ENCODE data around the gene BBOF1.

BBOF1 gene

GRCh38 chr14:74029136-74029535 is 10.0 kb downstream of the BBOF1 start:
- no peak for DNase-seq (ENCODE audit: low spot score)

DNA sequence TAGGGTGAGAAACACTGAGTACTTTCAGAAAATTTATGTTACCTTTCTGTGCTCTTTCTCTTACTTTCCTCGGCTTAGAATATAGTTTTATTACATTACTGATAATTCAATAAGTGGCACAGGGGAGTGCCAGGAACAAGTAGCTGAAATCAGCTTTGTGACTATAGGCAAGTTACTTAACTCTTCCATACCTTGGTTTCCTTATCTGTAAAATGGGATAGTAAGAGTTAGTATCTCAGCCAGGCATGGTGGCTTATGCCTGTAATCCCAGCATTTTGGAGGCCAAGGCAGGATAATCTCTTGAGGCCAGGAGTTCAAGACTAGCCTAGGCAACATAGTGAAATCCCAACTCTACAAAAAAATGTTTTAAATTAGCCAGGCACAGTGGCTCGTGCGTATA is 15.4 kb downstream of the BBOF1 start:
- no peak for DNase-seq (ENCODE audit: low spot score)

DNA sequence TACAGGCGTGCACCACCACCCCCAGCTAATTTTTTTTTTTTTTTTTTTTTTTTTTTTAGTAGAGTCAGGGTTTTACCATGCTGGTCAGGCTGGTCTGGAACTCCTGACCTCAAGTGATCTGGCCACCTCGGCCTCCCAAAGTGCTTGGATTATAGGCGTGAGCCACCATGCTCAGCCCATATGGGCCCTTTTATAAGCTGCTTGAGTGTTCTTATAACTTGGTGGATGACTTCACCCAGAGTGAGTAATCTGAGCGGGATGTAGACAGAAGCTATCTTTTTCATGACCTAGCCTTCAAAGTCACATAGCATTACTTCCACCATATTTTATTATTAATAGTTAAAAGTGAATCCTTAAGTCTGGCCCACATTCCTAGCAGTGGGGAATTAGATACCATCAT is 16.4 kb downstream of the BBOF1 start:
- peak; percentile 21 for DNase-seq (ENCODE audit: low spot score)

GRCh38 chr14:74038020-74038859 is 19.1 kb downstream of the BBOF1 start:
- DNase-seq (ENCODE audit: low spot score) = peak; percentile 36

- DNase-seq (ENCODE audit: low spot score) = no peak
These were observed 23.1 kb downstream of the BBOF1 start for GRCh38 chr14:74042296-74042695.

DNA sequence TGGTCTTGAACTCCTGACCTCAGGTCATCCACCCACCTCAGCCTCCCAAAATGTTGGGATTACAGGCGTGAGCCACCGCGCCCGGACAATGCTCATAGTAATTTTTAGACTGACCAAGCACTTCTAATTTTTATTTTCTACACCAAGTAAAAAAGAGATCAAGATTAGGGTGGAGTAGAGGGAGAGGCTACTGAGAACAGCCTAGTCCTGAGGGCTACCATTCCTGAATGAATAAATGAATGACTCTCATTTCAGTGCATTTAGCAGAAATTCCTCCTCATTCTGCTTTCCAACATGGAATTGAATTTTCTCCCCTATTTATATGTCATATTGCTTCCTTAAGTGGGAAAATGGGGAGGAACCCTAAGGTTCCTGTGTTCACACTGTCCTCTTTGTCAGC is 26.4 kb downstream of the BBOF1 start:
- no peak for DNase-seq (ENCODE audit: low spot score)

GRCh38 chr14:74048281-74048680 is 29.1 kb downstream of the BBOF1 start:
- DNase-seq (ENCODE audit: low spot score) = peak; percentile 12

- no peak for DNase-seq (ENCODE audit: low spot score)
These were observed 30.8 kb downstream of the BBOF1 start for GRCh38 chr14:74049876-74050495.

GRCh38 chr14:74062809-74063150 is 43.6 kb downstream of the BBOF1 start:
- no peak for DNase-seq (ENCODE audit: low spot score)

- DNase-seq (ENCODE audit: low spot score) = no peak
These were observed 45.3 kb downstream of the BBOF1 start for GRCh38 chr14:74064426-74064825.

- no peak for DNase-seq (ENCODE audit: low spot score)
These were observed 45.7 kb downstream of the BBOF1 start for GRCh38 chr14:74064883-74065282.

- no peak for DNase-seq (ENCODE audit: low spot score)
These were observed 46.8 kb downstream of the BBOF1 start for GRCh38 chr14:74065746-74066575.

GRCh38 chr14:74077401-74077800 is 58.3 kb downstream of the BBOF1 start:
- no peak for DNase-seq (ENCODE audit: low spot score)

DNA sequence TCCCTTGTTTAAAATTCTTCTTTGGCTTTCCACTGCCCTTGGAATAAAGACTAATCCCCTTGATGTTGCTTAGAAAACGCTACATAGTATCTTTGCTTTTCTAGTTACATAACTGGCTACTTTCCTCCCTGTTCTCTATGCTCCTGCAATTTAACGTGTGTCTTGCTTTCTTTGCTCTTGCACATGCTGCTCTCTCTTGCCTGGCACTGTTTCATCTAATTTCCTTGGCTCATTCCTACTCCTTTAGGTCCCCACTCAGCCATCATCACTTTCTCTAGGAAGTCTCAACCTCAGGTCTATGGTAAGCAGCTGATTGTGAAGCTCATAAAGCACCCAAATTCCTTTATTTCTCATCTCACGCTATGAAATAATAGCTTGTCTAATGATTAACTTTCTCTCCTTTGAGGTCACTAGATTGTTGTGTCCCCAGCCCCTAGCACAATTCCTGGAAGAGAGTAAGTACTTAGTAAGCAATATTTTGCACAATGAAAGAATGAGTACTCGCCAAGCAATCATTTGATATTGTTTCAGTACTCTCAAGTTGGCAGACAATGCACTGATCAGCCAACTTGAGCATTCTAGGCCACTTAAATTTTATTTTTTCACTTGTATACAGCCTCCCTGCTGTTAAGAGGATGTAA is 61.8 kb downstream of the BBOF1 start:
- DNase-seq (ENCODE audit: low spot score) = no peak

DNA sequence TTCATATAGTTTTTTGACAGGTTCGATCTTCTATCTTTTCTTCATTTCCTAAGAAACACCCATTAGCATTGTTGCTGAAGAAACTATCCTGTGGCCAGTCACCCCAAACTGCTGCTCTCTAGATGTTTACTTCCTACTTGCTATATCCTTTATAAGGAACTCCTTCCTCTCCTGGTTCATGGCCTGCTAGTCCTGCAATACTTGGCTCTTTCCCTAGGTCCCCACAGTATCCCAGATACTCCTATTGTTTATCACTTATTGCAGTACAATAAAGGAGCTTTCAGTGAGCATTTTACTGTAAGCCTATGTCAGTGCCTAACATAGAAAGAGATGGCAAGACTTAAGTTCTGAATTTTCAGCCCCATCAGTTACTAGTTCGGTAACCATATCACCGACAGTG is 62.3 kb downstream of the BBOF1 start:
- no peak for DNase-seq (ENCODE audit: low spot score)

DNA sequence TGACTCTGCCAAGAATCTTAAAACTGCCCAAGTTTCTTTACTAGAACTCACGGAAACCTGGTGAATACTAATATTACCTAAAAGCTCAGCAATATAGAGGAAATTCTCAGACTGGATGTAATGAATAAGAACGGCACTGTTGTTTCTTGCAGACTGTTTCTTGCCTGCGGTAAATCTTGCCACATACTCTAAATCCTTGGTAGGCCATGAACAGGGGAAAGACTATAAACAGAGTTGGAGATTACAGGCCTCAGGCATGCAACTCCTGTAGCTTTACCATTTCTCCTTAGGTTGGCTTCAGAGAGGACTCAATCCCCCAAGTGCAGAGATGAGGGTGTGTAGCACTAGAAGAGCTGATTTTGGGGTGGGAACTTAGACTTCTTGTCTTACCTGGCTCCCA is 64.0 kb downstream of the BBOF1 start:
- no peak for DNase-seq (ENCODE audit: low spot score)

DNA sequence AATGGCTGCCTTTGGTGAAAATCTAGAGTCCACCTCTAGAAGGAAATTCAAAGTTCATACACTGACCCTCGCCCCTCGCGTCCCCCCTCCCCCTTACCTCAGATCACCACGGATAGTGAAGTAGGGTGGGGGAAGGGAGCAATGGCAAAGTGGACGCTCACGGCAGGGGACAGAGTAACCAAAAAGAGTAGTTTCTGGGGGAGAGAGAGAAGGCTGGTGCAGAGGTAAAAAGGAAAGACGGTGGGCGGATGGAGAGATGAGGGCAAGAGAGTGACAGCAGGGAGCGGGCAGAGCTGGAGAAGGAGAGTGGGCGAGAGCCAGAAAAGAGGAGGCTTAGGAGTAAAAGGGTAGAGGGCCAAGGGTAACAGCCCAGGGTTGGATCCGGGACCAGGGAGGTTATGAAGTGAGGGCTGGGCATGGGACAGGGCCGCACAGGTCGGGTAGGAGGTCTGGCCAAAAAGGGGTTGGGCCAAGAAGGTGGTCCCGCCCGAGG is 64.7 kb downstream of the BBOF1 start:
- DNase-seq (ENCODE audit: low spot score) = no peak

DNA sequence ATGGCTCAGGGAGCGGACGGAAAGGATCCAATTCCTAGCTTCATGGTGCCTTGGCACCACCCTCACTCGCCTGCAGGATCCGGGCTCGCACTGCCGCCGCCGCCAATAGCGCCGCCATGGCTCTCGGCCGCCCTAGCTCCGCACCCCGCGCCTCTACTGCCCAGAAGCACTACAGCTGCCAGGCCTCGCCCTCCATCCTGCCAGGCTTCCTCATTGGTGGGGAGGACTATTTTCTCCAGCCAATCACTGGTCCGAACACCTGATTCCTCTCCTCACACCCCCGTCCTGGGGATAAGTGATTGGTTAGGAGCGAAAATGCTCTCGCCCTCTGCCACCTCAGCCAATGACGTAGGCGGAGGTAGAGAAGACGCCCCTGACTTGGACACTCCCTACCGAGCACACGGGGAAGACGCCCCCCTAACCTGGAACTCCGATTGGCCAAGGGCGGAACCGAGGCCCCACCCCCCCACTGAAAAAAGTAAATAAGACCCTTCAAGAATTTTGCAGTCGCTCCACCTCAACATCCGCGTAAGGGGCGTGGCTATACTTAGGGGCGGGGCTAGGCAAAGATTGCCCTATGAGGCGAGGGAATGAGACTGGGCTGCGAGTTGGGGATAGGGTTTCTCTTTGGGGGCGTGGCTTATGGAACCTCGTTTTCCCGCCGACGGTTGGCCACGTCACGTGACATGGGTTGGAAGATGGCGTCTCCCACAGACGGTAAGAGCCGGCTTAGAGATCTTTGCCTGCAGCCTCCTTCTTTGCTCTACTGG is 65.3 kb downstream of the BBOF1 start, which contains the start of the genes ALDH6A1 and LIN52:
Gene ALDH6A1 (minus strand): TSS at position 177 of the 770 bp plus-strand sequence. CDS start 59 bp downstream, at position 118.
Gene LIN52 (plus strand): TSS at position 680 of the 770 bp plus-strand sequence. CDS start 19 bp downstream, at position 699.
- DNase-seq (ENCODE audit: low spot score) = peak; percentile 99

GRCh38 chr14:74085047-74085637 is 66.0 kb downstream of the BBOF1 start:
- peak; percentile 22 for DNase-seq (ENCODE audit: low spot score)

- no peak for DNase-seq (ENCODE audit: low spot score)
These were observed 66.7 kb downstream of the BBOF1 start for GRCh38 chr14:74085828-74086227.

Data from hepatic stellate cell (primary cell).